Measurements from ENCODE around the gene KRTAP13-1. TPM values are rescaled to one million over a fixed set of nuclear protein-coding genes. Genes with fewer than 3 reads are reported as not detected.

The KRTAP13-1 gene
- total RNA-seq, 2 donors from 2014 or later, result not detected

GRCh38 chr21:30430170-30430655 lies 34.4 kb downstream of the KRTAP13-1 start, which contains the start of gene KRTAP13-4:
Gene KRTAP13-4, plus strand, starts transcription at chr21:30430220. Its CDS starts 56 bp downstream, at chr21:30430276.
- Mint-ChIP-seq H3K27me3 (no peaks in the 10 kb centered on the region), H3K4me1 (ENCODE audit: low read depth in 2 of 2) (no peaks in the 10 kb centered on the region), H3K27ac (no peak within 1 kb of the TSS), H3K9me3 (peaks cover 13% of the 10 kb centered on the region), H3K36me3 (no peaks in the 10 kb centered on the region), H3K4me3 (no peak within 1 kb of the TSS)
- no peak for DNase-seq (ENCODE audit: low spot score)
- no peak for ATAC-seq

DNA sequence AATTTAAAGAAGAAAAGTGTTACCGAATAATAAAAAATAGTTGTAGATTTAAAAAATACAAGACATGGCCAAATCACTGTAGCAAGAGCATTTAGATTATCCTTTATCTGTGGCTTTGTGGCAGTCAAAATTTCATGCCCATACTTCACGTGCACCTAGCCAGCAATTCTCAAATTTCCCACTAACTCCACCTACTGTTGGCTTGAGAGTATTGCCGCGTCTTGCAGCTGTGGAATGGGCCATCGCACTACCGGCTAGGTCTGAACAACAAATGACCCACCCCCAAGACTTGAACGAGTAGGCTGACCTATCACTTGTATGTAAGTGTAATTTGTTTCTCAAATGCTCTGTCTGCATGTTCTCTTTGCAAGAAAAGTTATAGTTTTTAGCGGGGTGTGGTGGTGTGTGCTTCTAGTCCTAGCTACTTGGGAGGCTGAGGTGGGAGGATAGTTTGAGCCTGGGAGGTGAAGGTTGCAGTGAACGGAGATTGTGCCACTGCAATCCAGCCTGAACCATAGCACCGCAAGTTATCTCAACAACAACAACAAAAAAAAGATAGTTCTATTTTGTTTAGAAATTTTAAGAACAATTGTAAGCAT lies 38.3 kb downstream of the KRTAP13-1 start:
- H3K9me3 Mint-ChIP-seq, result peaks cover 9% of the 10 kb centered on the region
- H3K27me3 Mint-ChIP-seq, result no peaks in the 10 kb centered on the region
- H3K27ac Mint-ChIP-seq, result no peak overlapping the region
- no peaks in the 10 kb centered on the region for H3K4me1 Mint-ChIP-seq (ENCODE audit: low read depth in 2 of 2)
- ATAC-seq (no peak), DNase-seq (ENCODE audit: low spot score) (no peak)
- no peaks in the 10 kb centered on the region for H3K36me3 Mint-ChIP-seq
- no peak overlapping the region for H3K4me3 Mint-ChIP-seq

GRCh38 chr21:30437010-30437565 lies 41.3 kb downstream of the KRTAP13-1 start:
- no peaks in the 10 kb centered on the region for H3K36me3 Mint-ChIP-seq
- H3K27ac Mint-ChIP-seq, result no peak overlapping the region
- ATAC-seq (no peak), DNase-seq (ENCODE audit: low spot score) (no peak)
- H3K4me3 Mint-ChIP-seq, result no peak overlapping the region
- H3K27me3 Mint-ChIP-seq, result no peaks in the 10 kb centered on the region
- H3K9me3 Mint-ChIP-seq, result peaks cover 3% of the 10 kb centered on the region
- H3K4me1 Mint-ChIP-seq (ENCODE audit: low read depth in 2 of 2), result no peaks in the 10 kb centered on the region

DNA sequence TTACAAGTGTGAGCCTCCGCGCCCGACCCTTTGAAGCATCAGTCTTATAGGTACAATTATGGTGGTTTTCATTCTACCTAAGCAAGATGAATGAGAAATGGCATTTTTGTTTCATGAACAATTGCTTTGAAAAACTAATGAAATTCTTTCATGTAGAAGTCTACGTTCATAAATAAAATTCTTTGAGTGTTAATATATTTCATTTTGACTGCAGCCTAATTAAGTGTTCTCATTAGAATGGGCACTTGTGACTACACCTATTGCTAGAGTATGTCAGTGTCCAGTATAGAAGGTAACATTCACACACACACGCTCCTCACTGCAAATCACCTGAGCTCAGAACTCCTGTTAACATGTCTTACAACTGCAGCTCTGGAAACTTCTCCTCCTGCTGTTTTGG lies 44.1 kb downstream of the KRTAP13-1 start, which contains the start of gene KRTAP15-1:
KRTAP15-1 (plus strand) TSS at position 301 of the 400 bp plus-strand sequence; CDS start at position 354, 53 bp downstream.
- Mint-ChIP-seq H3K9me3 (peaks cover 3% of the 10 kb centered on the region), H3K4me1 (ENCODE audit: low read depth in 2 of 2) (no peaks in the 10 kb centered on the region), H3K4me3 (no peak within 1 kb of the TSS), H3K27ac (no peak within 1 kb of the TSS), H3K36me3 (no peaks in the 10 kb centered on the region), H3K27me3 (no peaks in the 10 kb centered on the region)
- no peak for DNase-seq (ENCODE audit: low spot score)
- no peak for ATAC-seq

DNA sequence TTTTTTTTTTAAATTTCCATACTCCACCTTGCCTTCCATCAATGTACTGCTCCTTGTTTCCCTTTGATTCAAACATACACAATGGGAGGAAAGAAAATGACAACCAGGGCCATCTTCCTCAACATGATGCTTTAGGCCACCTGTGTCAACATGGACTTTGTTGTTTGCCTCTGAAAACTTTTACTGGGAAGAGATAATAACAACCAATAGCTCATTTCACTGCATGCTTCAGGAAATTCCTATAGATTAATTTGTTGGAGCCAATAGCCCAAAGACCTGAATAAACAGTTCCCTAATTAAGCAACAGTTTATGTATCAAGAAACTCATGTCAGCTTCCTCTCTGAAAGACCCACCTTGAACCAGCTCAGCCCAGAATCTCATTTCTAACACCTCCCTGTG lies 47.4 kb downstream of the KRTAP13-1 start:
- DNase-seq (ENCODE audit: low spot score) (no peak), ATAC-seq (no peak)
- H3K4me3 Mint-ChIP-seq, result no peak overlapping the region
- no peak overlapping the region for H3K27ac Mint-ChIP-seq
- H3K36me3 Mint-ChIP-seq, result no peaks in the 10 kb centered on the region
- no peaks in the 10 kb centered on the region for H3K4me1 Mint-ChIP-seq (ENCODE audit: low read depth in 2 of 2)
- peaks cover 5% of the 10 kb centered on the region for H3K9me3 Mint-ChIP-seq
- no peaks in the 10 kb centered on the region for H3K27me3 Mint-ChIP-seq

GRCh38 chr21:30444204-30444603 lies 48.4 kb downstream of the KRTAP13-1 start:
- H3K27me3 Mint-ChIP-seq, result no peaks in the 10 kb centered on the region
- ATAC-seq, result no peak
- no peak for DNase-seq (ENCODE audit: low spot score)
- no peak overlapping the region for H3K27ac Mint-ChIP-seq
- no peaks in the 10 kb centered on the region for H3K36me3 Mint-ChIP-seq
- no peaks in the 10 kb centered on the region for H3K4me1 Mint-ChIP-seq (ENCODE audit: low read depth in 2 of 2)
- H3K9me3 Mint-ChIP-seq, result peaks cover 9% of the 10 kb centered on the region
- H3K4me3 Mint-ChIP-seq, result no peak overlapping the region

Other genes starting within 250 kb of the KRTAP13-1 start
- not detected for gene CLDN17, start 229.2 kb upstream of the KRTAP13-1 start, total RNA-seq
- gene CLDN8, start 179.9 kb upstream of the KRTAP13-1 start, total RNA-seq, result not detected
- gene KRTAP24-1, start 113.1 kb upstream of the KRTAP13-1 start, total RNA-seq, result not detected
- gene KRTAP25-1, start 106.5 kb upstream of the KRTAP13-1 start, total RNA-seq, result not detected
- not detected for gene KRTAP26-1, start 75.7 kb upstream of the KRTAP13-1 start, total RNA-seq
- gene KRTAP27-1, start 58.3 kb upstream of the KRTAP13-1 start, total RNA-seq, result not detected
- not detected for gene KRTAP23-1, start 47.4 kb upstream of the KRTAP13-1 start, total RNA-seq
- not detected for gene KRTAP13-2, start 23.8 kb upstream of the KRTAP13-1 start, total RNA-seq
- not detected for gene KRTAP13-3, start 29.9 kb downstream of the KRTAP13-1 start, total RNA-seq
- gene KRTAP13-4, start 34.2 kb downstream of the KRTAP13-1 start, total RNA-seq, result not detected
- gene KRTAP15-1, start 44.2 kb downstream of the KRTAP13-1 start, total RNA-seq, result not detected
- not detected for gene KRTAP19-1, start 84.3 kb downstream of the KRTAP13-1 start, total RNA-seq
- gene KRTAP19-2, start 91.4 kb downstream of the KRTAP13-1 start, total RNA-seq, result not detected
- gene KRTAP19-3, start 96.0 kb downstream of the KRTAP13-1 start, total RNA-seq, result not detected
- not detected for gene KRTAP19-4, start 101.1 kb downstream of the KRTAP13-1 start, total RNA-seq
- not detected for gene KRTAP19-5, start 106.1 kb downstream of the KRTAP13-1 start, total RNA-seq
- gene KRTAP19-6, start 145.8 kb downstream of the KRTAP13-1 start, total RNA-seq, result not detected
- gene KRTAP19-7, start 165.3 kb downstream of the KRTAP13-1 start, total RNA-seq, result not detected
- not detected for gene KRTAP22-2, start 194.4 kb downstream of the KRTAP13-1 start, total RNA-seq
- not detected for gene KRTAP6-3, start 196.4 kb downstream of the KRTAP13-1 start, total RNA-seq
- not detected for gene KRTAP6-2, start 202.9 kb downstream of the KRTAP13-1 start, total RNA-seq
- not detected for gene KRTAP22-1, start 205.1 kb downstream of the KRTAP13-1 start, total RNA-seq
- gene KRTAP6-1, start 217.9 kb downstream of the KRTAP13-1 start, total RNA-seq, result not detected
- not detected for gene KRTAP20-1, start 220.4 kb downstream of the KRTAP13-1 start, total RNA-seq
- not detected for gene KRTAP20-4, start 224.6 kb downstream of the KRTAP13-1 start, total RNA-seq
- gene KRTAP20-2, start 239.2 kb downstream of the KRTAP13-1 start, total RNA-seq, result not detected
- not detected for gene KRTAP20-3, start 246.8 kb downstream of the KRTAP13-1 start, total RNA-seq